ENCODE data around the gene FN3KRP. TPM values are rescaled to one million over a fixed set of nuclear protein-coding genes. Genes with fewer than 3 reads are reported as not detected.

Gene FN3KRP
- total and polyA plus RNA-seq, 4 donors: 10.1 to 15.5 (median 11.0) TPM

DNA sequence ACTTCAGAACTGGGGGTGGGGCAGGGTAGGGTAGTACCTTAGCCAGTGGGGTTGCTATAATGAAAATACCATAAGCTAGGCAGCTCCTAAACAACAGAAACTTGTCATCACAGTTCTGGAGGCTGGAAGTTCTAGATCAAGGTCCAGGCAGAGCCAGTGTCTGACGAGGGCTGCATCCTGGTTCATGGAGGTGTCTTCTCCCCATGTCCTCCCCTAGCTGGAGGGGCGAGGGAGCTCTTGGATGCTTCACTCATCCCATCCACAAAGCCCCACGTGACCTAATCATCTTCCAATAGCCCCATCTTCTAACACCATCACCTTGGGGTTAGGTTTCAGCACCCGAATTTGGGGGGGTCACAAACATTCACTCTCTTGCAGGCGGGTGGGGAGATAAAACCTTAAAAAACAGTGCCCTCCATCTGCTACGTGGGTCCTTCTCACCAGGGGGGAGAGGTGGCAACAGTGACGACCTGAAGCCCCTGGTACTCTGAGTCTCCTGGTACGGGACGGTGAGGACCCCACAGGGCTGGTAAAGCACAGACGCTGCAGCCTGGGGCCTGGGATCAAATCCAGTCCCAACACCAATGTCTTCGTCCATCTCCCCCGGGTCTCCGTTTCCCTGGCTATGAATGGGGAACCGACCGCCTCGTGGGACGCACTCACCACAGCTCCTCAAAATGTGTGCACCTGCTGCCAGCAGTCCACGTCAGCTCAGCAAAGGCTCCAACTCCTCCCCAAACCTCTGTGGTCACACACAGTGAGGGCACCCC lies 40.8 kb upstream of the FN3KRP start:
- 86% methylated on average over 18 of the region's 18 CpGs for WGBS
- no peak for DNase-seq (ENCODE audit: low spot score)
- Histone ChIP-seq H3K9me3 (ENCODE audit: control insufficient read depth in 4 of 4, low read length in 3 of 4) (no peaks in the 10 kb centered on the region), H3K27ac (ENCODE audit: low read depth in 1 of 2, low read length in 2 of 2) (peak overlapping the region in 1 of 2 donors; percentile 18), H3K27me3 (ENCODE audit: control insufficient read depth in 4 of 4, insufficient read depth in 4 of 4, low read length in 3 of 4) (no peaks in the 10 kb centered on the region), H3K36me3 (ENCODE audit: control insufficient read depth in 4 of 4, insufficient read depth in 3 of 4, low read depth in 1 of 4, low read length in 3 of 4) (no peaks in the 10 kb centered on the region), H3K4me1 (ENCODE audit: control insufficient read depth in 4 of 4, insufficient read depth in 4 of 4, low read length in 3 of 4) (peaks cover 10 to 16% (median 13%) of the 10 kb centered on the region in 4 donors), H3K9ac (ENCODE audit: low read depth in 1 of 2, low read length in 2 of 2) (no peak overlapping the region), H3K4me3 (ENCODE audit: low read depth in 1 of 3, low read length in 3 of 3) (no peak overlapping the region)
- TF ChIP-seq HNF4A (conservative IDR thresholded peaks at IDR 0.05) (peak in 1 of 2 donors; percentile 15), FOXA1 (IDR thresholded peaks at IDR 0.05) (no peak)
- TF ChIP-seq, protein P1, sequence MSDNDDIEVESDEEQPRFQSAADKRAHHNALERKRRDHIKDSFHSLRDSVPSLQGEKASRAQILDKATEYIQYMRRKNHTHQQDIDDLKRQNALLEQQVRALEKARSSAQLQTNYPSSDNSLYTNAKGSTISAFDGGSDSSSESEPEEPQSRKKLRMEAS (IDR thresholded peaks at IDR 0.05): no peak
- TF ChIP-seq, protein P2, sequence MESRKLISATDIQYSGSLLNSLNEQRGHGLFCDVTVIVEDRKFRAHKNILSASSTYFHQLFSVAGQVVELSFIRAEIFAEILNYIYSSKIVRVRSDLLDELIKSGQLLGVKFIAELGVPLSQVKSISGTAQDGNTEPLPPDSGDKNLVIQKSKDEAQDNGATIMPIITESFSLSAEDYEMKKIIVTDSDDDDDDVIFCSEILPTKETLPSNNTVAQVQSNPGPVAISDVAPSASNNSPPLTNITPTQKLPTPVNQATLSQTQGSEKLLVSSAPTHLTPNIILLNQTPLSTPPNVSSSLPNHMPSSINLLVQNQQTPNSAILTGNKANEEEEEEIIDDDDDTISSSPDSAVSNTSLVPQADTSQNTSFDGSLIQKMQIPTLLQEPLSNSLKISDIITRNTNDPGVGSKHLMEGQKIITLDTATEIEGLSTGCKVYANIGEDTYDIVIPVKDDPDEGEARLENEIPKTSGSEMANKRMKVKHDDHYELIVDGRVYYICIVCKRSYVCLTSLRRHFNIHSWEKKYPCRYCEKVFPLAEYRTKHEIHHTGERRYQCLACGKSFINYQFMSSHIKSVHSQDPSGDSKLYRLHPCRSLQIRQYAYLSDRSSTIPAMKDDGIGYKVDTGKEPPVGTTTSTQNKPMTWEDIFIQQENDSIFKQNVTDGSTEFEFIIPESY (IDR thresholded peaks at IDR 0.05): no peak

- DNase-seq (ENCODE audit: low spot score): no peak
- peaks cover 10 to 16% (median 13%) of the 10 kb centered on the region in 4 donors for H3K4me1 ChIP-seq (ENCODE audit: control insufficient read depth in 4 of 4, insufficient read depth in 4 of 4, low read length in 3 of 4)
- H3K9me3 ChIP-seq (ENCODE audit: control insufficient read depth in 4 of 4, low read length in 3 of 4): no peaks in the 10 kb centered on the region
- no peak overlapping the region for H3K27ac ChIP-seq (ENCODE audit: low read depth in 1 of 2, low read length in 2 of 2)
- TF ChIP-seq, protein P1 (IDR thresholded peaks at IDR 0.05): no peak
- TF ChIP-seq GABPA (IDR thresholded peaks at IDR 0.05 in 1 of 2, conservative IDR thresholded peaks at IDR 0.05 in 1 of 2): no peak
- no peak for TF ChIP-seq SP1 (IDR thresholded peaks at IDR 0.05)
- TF ChIP-seq, protein P2 (IDR thresholded peaks at IDR 0.05): no peak
- TF ChIP-seq CTCF (IDR thresholded peaks at IDR 0.05; ENCODE audit: low read depth, low read length, missing input control): no peak
- TF ChIP-seq ATF3 (IDR thresholded peaks at IDR 0.05): no peak
- no peak for TF ChIP-seq RAD21 (IDR thresholded peaks at IDR 0.05)
- TF ChIP-seq FOXA2 (IDR thresholded peaks at IDR 0.05): no peak
- TF ChIP-seq NR2F2 (IDR thresholded peaks at IDR 0.05): no peak
- no peak for TF ChIP-seq YY1 (IDR thresholded peaks at IDR 0.05)
- no peak for TF ChIP-seq JUND (IDR thresholded peaks at IDR 0.05)
- no peak for TF ChIP-seq TAF1 (conservative IDR thresholded peaks at IDR 0.05)
- TF ChIP-seq EGR1 (IDR thresholded peaks at IDR 0.05; ENCODE audit: low read depth in 2 of 2): no peak
- no peak for TF ChIP-seq RXRA (IDR thresholded peaks at IDR 0.05)
- no peak for TF ChIP-seq FOXA1 (IDR thresholded peaks at IDR 0.05)
- no peak for TF ChIP-seq HNF4G (IDR thresholded peaks at IDR 0.05)
- TF ChIP-seq HNF4A (conservative IDR thresholded peaks at IDR 0.05): no peak
- TF ChIP-seq, protein P3, sequence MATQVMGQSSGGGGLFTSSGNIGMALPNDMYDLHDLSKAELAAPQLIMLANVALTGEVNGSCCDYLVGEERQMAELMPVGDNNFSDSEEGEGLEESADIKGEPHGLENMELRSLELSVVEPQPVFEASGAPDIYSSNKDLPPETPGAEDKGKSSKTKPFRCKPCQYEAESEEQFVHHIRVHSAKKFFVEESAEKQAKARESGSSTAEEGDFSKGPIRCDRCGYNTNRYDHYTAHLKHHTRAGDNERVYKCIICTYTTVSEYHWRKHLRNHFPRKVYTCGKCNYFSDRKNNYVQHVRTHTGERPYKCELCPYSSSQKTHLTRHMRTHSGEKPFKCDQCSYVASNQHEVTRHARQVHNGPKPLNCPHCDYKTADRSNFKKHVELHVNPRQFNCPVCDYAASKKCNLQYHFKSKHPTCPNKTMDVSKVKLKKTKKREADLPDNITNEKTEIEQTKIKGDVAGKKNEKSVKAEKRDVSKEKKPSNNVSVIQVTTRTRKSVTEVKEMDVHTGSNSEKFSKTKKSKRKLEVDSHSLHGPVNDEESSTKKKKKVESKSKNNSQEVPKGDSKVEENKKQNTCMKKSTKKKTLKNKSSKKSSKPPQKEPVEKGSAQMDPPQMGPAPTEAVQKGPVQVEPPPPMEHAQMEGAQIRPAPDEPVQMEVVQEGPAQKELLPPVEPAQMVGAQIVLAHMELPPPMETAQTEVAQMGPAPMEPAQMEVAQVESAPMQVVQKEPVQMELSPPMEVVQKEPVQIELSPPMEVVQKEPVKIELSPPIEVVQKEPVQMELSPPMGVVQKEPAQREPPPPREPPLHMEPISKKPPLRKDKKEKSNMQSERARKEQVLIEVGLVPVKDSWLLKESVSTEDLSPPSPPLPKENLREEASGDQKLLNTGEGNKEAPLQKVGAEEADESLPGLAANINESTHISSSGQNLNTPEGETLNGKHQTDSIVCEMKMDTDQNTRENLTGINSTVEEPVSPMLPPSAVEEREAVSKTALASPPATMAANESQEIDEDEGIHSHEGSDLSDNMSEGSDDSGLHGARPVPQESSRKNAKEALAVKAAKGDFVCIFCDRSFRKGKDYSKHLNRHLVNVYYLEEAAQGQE (IDR thresholded peaks at IDR 0.05): no peak
- H3K27me3 ChIP-seq (ENCODE audit: control insufficient read depth in 4 of 4, insufficient read depth in 4 of 4, low read length in 3 of 4): no peaks in the 10 kb centered on the region
- no peak overlapping the region for H3K9ac ChIP-seq (ENCODE audit: low read depth in 1 of 2, low read length in 2 of 2)
- H3K36me3 ChIP-seq (ENCODE audit: control insufficient read depth in 4 of 4, insufficient read depth in 3 of 4, low read depth in 1 of 4, low read length in 3 of 4): no peaks in the 10 kb centered on the region
- WGBS: 91% methylated on average over 23 of the region's 23 CpGs
- H3K4me3 ChIP-seq (ENCODE audit: low read depth in 1 of 3, low read length in 3 of 3): no peak overlapping the region
These were observed 39.1 kb upstream of the FN3KRP start for GRCh38 chr17:82677353-82677925.

All from liver (tissue), 9 donors.